Caco-2 (cell line): ENCODE data around the gene SLC39A11. TPM values are rescaled to one million over a fixed set of nuclear protein-coding genes. Genes with fewer than 3 reads are reported as not detected.

Source experiments
- BruUV-seq: library from RNA; stranded (reverse); fragments of 400-500 nt; replicated peaks from 2 replicates; lab custom pipeline; 2021; lab: Mats Ljungman, UMichigan
- CTCF ChIA-PET: fragments of 300-600 bp; sonication (Branson Sonifier 250); formaldehyde crosslinking; loops from one replicate; lab custom pipeline; 2022; ENCODE audit warnings: antibody characterized with exemption; lab: Charles Lee
- POLR2A ChIA-PET: fragments of 300-600 bp; sonication (Branson Sonifier 250); formaldehyde crosslinking; loops from one replicate; lab custom pipeline; 2022; ENCODE audit warnings: antibody characterized with exemption; lab: Charles Lee
- DNase-seq, 2 experiments: peaks; one replicate each; pipeline versions ENCODE4 v3.0.0 to v3.0.0-alpha.2; 2020 to 2022
- H3K27me3 ChIP-seq: replicated peaks from 2 replicates; pipeline ENCODE4 v1.6.0; 2011; ENCODE audit warnings: low read length; ENCODE audit not compliant: control insufficient read depth, insufficient read depth
- H3K36me3 ChIP-seq: 2 replicates; pipeline ENCODE4 v1.5.1; 2011; ENCODE audit warnings: low read length; ENCODE audit not compliant: control insufficient read depth, insufficient read depth
- H3K4me1 ChIP-seq: fragments of 250-450 bp; sonication (Bioruptor Pico); 2 replicates; pipeline ENCODE4 v1.5.1; 2020; ENCODE audit warnings: mild to moderate bottlenecking
- H3K4me3 ChIP-seq: 2 replicates; pipeline ENCODE4 v1.5.1; 2011; ENCODE audit warnings: low read depth, mild to moderate bottlenecking, control low read depth, low read length
- H3K9me3 ChIP-seq: fragments of 250-450 bp; sonication (Bioruptor Pico); 2 replicates; pipeline ENCODE4 v1.5.1; 2020; ENCODE audit warnings: mild to moderate bottlenecking, moderate library complexity
- H3K27ac Mint-ChIP-seq: one replicate; pipeline ENCODE4 v1.8.0; 2022; ENCODE audit warnings: mixed read lengths; ENCODE audit not compliant: unreplicated experiment
- H3K27me3 Mint-ChIP-seq: one replicate; pipeline ENCODE4 v1.8.0; 2022; ENCODE audit warnings: mixed read lengths; ENCODE audit not compliant: insufficient read depth, unreplicated experiment
- H3K36me3 Mint-ChIP-seq: one replicate; pipeline ENCODE4 v1.8.0; 2022; ENCODE audit warnings: mild to moderate bottlenecking, mixed read lengths; ENCODE audit not compliant: insufficient read depth, unreplicated experiment
- H3K4me1 Mint-ChIP-seq: one replicate; pipeline ENCODE4 v1.8.0; 2022; ENCODE audit warnings: low read depth, mixed read lengths; ENCODE audit not compliant: unreplicated experiment
- H3K4me3 Mint-ChIP-seq: one replicate; pipeline ENCODE4 v1.8.0; 2022; ENCODE audit warnings: mild to moderate bottlenecking, moderate library complexity, mixed read lengths; ENCODE audit not compliant: unreplicated experiment
- H3K9me3 Mint-ChIP-seq: one replicate; pipeline ENCODE4 v1.8.0; 2022; ENCODE audit warnings: mixed read lengths; ENCODE audit not compliant: unreplicated experiment
- CTCF ChIP-seq, 2 experiments: fragments of 200-600 bp in 1 of 2; IDR thresholded peaks; 1 replicate in 1 of 2; 2 replicates in 1 of 2; pipeline versions ENCODE4 v1.5.1 to v1.8.0; 2011 to 2022; ENCODE audit warnings: antibody characterized with exemption in 1 of 2, control low read depth in 1 of 2, inconsistent platforms in 1 of 2, low read depth in 1 of 2, low read length in 1 of 2, mild to moderate bottlenecking in 1 of 2, moderate library complexity in 1 of 2; ENCODE audit not compliant: insufficient read depth in 1 of 2, severe bottlenecking in 1 of 2, unreplicated experiment in 1 of 2
- intact Hi-C: fragments of 100-400 bp; cut with micrococcal nuclease; formaldehyde crosslinking; loops from one replicate; pipeline ENCODE4 v1.10.0; 2022; ENCODE audit not compliant: unreplicated experiment
- total RNA-seq: library from RNA; stranded (reverse); gene quantifications from 2 replicates; pipeline ENCODE4 v1.2.3, GENCODE V29; 2022

SLC39A11 gene
- total RNA-seq, 1 experiment from 2014 or later = 26.4 TPM

- no peaks in the 10 kb centered on the region for H3K9me3 ChIP-seq
- TF ChIP-seq CTCF (IDR thresholded peaks at IDR 0.05; ENCODE audit: insufficient read depth in 1 of 2, low read depth in 1 of 2, low read length in 1 of 2, severe bottlenecking in 1 of 2, unreplicated experiment in 1 of 2) = no peak
- Mint-ChIP-seq H3K27ac (no peak overlapping the region), H3K36me3 (peaks cover 3% of the 10 kb centered on the region), H3K4me1 (peaks cover 5% of the 10 kb centered on the region), H3K9me3 (no peaks in the 10 kb centered on the region), H3K4me3 (no peak overlapping the region), H3K27me3 (no peaks in the 10 kb centered on the region)
- intact Hi-C loops = no loop called here
- ChIA-PET POLR2A (no interaction called here), CTCF (no interaction called here)
- no peaks in the 10 kb centered on the region for H3K36me3 ChIP-seq
- DNase-seq = no peak
- H3K4me1 ChIP-seq = peaks cover 5% of the 10 kb centered on the region
- H3K4me3 ChIP-seq = no peak overlapping the region
- no TSS peak for BruUV-seq
- H3K27me3 ChIP-seq = no peaks in the 10 kb centered on the region
Measured at GRCh38 chr17:72778169-72779151, 314.0 kb downstream of the SLC39A11 start.

- H3K4me3 ChIP-seq = no peak overlapping the region
- no peaks in the 10 kb centered on the region for H3K9me3 ChIP-seq
- H3K4me3 Mint-ChIP-seq = no peak overlapping the region
- H3K27me3 Mint-ChIP-seq = no peaks in the 10 kb centered on the region
- no peak for TF ChIP-seq CTCF (IDR thresholded peaks at IDR 0.05; ENCODE audit: insufficient read depth in 1 of 2, low read depth in 1 of 2, low read length in 1 of 2, severe bottlenecking in 1 of 2, unreplicated experiment in 1 of 2)
- no peaks in the 10 kb centered on the region for H3K27me3 ChIP-seq
- BruUV-seq = no TSS peak
- intact Hi-C loops = no loop called here
- no peaks in the 10 kb centered on the region for H3K36me3 Mint-ChIP-seq
- ChIA-PET POLR2A (no interaction called here), CTCF (no interaction called here)
- DNase-seq = no peak
- no peaks in the 10 kb centered on the region for H3K36me3 ChIP-seq
- no peaks in the 10 kb centered on the region for H3K4me1 Mint-ChIP-seq
- H3K4me1 ChIP-seq = no peaks in the 10 kb centered on the region
- H3K9me3 Mint-ChIP-seq = no peaks in the 10 kb centered on the region
- no peak overlapping the region for H3K27ac Mint-ChIP-seq
Measured at GRCh38 chr17:72775919-72776318, 316.6 kb downstream of the SLC39A11 start.

- H3K4me3 ChIP-seq = no peak overlapping the region
- POLR2A ChIA-PET = no interaction called here
Measured at GRCh38 chr17:72775237-72775636, 317.3 kb downstream of the SLC39A11 start.

More at GRCh38 chr17:72775237-72775636, 317.3 kb downstream of the SLC39A11 start:
- H3K27me3 ChIP-seq = no peaks in the 10 kb centered on the region
- intact Hi-C loops = no loop called here
- Mint-ChIP-seq H3K27ac (no peak overlapping the region), H3K27me3 (no peaks in the 10 kb centered on the region), H3K4me3 (no peak overlapping the region), H3K9me3 (no peaks in the 10 kb centered on the region), H3K36me3 (no peaks in the 10 kb centered on the region), H3K4me1 (no peaks in the 10 kb centered on the region)
- CTCF ChIA-PET = no interaction called here
- BruUV-seq = no TSS peak
- no peaks in the 10 kb centered on the region for H3K4me1 ChIP-seq
- TF ChIP-seq CTCF (IDR thresholded peaks at IDR 0.05; ENCODE audit: insufficient read depth in 1 of 2, low read depth in 1 of 2, low read length in 1 of 2, severe bottlenecking in 1 of 2, unreplicated experiment in 1 of 2) = no peak
- H3K9me3 ChIP-seq = no peaks in the 10 kb centered on the region
- no peaks in the 10 kb centered on the region for H3K36me3 ChIP-seq
- no peak for DNase-seq
